ENCODE data around the gene NPAT.
"Not testable (repeated sequence)": the region's sequence is repeated elsewhere in the genome, so short reads cannot be mapped to it uniquely, and the experiment has no call there.

NPAT gene

DNA sequence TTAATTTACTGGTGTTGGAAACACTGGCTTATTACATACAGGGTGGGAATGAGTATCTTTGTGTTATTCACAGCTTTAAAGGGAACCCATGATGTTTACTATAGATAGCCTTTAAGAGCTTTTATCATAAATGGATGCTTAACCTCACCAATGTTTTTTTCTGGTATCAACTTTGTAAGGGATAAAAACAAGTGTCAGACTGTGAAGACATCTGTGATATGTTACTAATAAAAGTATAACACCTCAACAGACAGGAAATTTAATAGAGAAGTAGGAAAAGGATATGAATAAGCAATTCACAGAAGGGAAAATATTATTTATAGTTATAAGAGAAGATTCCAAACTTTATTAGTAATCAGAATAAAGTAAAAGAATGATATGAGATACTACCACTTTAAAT lies 54.8 kb downstream of the NPAT start:
- peaks cover 61% of the 10 kb centered on the region for H3K36me3 ChIP-seq (replicated peaks)
- no peaks in the 10 kb centered on the region for H3K27me3 ChIP-seq (ENCODE audit: low read depth)
- in situ Hi-C loops (cut with MboI; ENCODE audit: low sequenced_read_pairs): no loop called here
- H3K4me1 ChIP-seq: no peaks in the 10 kb centered on the region
- DNase-seq (ENCODE audit: low spot score in 2 of 2): no peak
- no peak overlapping the region for H3K4me3 ChIP-seq
- H3K9me3 ChIP-seq: no peaks in the 10 kb centered on the region

GRCh38 chr11:108162878-108163277 lies 59.6 kb downstream of the NPAT start:
- H3K27me3 ChIP-seq (ENCODE audit: low read depth); H3K4me3 ChIP-seq; in situ Hi-C loops (cut with MboI; ENCODE audit: low sequenced_read_pairs); H3K9me3 ChIP-seq; DNase-seq (ENCODE audit: low spot score in 2 of 2); H3K4me1 ChIP-seq: not testable (repeated sequence)
- H3K36me3 ChIP-seq (replicated peaks): peaks cover 68% of the 10 kb centered on the region

DNA sequence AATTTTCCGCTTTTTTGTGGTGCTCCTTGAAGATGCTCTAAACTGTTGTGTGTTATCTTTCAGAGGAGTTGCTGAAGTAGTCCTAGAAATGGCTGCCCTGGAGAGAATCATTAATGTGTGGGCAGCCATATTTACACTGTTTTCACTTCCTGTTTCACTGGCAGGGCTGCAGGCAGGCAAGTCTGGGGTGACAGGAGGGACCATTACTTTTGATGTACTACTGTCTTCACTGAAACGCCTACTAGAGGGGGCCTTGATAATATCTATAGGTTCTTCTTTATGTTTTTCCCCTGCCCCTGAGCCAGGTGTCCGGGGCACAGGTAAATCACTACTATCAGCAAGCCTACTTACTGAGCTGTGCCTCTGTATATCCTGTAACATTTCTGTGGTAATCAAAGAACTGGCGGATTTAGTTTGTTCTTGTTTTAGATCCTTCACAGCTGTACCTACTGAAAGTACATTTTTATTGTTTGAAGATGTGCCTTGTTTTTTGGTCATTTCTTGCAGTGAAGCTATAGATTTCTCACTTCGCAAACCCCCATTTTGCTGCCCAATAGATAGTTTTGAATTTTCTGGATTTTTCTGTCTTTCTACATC lies 61.4 kb downstream of the NPAT start:
- no peaks in the 10 kb centered on the region for H3K9me3 ChIP-seq
- no peak overlapping the region for H3K4me3 ChIP-seq
- H3K36me3 ChIP-seq (replicated peaks): peaks cover 61% of the 10 kb centered on the region
- no peak for DNase-seq (ENCODE audit: low spot score in 2 of 2)
- in situ Hi-C loops (cut with MboI; ENCODE audit: low sequenced_read_pairs): no loop called here
- no peaks in the 10 kb centered on the region for H3K27me3 ChIP-seq (ENCODE audit: low read depth)
- no peaks in the 10 kb centered on the region for H3K4me1 ChIP-seq

DNA sequence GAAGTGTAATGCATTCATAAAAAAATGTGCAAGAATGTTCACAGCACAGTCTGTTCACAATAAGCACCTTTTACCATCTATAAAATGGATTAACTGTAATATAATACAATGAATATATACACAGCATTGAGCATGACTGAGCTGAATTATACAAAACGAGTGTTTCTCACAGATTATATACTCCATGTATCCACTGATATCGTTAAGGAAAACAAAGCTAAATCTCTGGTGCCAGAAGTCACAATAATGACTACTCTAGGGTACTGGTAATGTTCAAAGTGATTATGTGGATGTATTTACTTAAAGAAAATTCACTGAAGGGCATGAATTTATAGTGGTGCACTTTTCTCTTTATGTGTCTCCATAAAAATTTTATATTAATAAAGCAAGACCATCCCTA lies 67.8 kb downstream of the NPAT start:
- H3K36me3 ChIP-seq (replicated peaks): peaks cover 49% of the 10 kb centered on the region
- H3K9me3 ChIP-seq: no peaks in the 10 kb centered on the region
- no peak for DNase-seq (ENCODE audit: low spot score in 2 of 2)
- no peaks in the 10 kb centered on the region for H3K4me1 ChIP-seq
- H3K4me3 ChIP-seq: no peak overlapping the region
- in situ Hi-C loops (cut with MboI; ENCODE audit: low sequenced_read_pairs): no loop called here
- H3K27me3 ChIP-seq (ENCODE audit: low read depth): no peaks in the 10 kb centered on the region

DNA sequence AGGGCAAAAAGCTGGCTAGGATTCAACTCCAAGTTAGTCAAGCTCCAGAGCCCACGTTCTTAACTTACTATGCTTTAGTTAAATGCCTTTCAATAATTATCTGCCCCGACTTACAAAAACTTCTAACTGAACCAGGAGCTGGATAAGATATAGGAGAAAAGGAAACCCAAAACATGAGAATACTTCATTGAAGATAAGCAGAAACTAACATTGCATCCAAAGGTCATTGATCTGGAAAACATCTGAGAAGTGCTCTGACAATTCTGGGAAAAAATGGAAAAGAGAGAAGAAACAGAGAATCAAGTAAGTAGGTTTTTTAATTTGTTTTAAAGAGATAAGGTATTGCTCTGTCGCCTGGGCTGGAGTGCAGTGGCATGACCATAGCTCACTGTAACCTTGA lies 73.9 kb downstream of the NPAT start:
- in situ Hi-C loops (cut with MboI; ENCODE audit: low sequenced_read_pairs): no loop called here
- no peak for DNase-seq (ENCODE audit: low spot score in 2 of 2)
- no peaks in the 10 kb centered on the region for H3K4me1 ChIP-seq
- peaks cover 79% of the 10 kb centered on the region for H3K36me3 ChIP-seq (replicated peaks)
- H3K27me3 ChIP-seq (ENCODE audit: low read depth): no peaks in the 10 kb centered on the region
- H3K4me3 ChIP-seq: no peak overlapping the region
- no peaks in the 10 kb centered on the region for H3K9me3 ChIP-seq

DNA sequence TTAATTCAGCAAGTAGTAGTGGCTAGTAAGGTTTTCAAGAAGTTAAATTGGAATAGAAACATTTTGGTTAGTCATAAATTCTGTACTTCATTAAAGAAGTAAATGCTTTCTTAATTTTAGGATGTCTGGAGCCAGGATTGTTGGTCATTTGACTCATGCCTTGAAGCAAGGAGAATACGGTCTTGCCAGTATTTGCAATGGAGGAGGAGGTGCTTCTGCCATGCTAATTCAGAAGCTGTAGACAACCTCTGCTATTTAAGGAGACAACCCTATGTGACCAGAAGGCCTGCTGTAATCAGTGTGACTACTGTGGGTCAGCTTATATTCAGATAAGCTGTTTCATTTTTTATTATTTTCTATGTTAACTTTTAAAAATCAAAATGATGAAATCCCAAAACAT lies 75.3 kb downstream of the NPAT start:
- Histone ChIP-seq H3K4me3 (no peak overlapping the region), H3K4me1 (no peaks in the 10 kb centered on the region), H3K9me3 (no peaks in the 10 kb centered on the region), H3K36me3 (replicated peaks) (peaks cover 88% of the 10 kb centered on the region), H3K27me3 (ENCODE audit: low read depth) (no peaks in the 10 kb centered on the region)
- no peak for DNase-seq (ENCODE audit: low spot score in 2 of 2)
- in situ Hi-C loops (cut with MboI; ENCODE audit: low sequenced_read_pairs): no loop called here

DNA sequence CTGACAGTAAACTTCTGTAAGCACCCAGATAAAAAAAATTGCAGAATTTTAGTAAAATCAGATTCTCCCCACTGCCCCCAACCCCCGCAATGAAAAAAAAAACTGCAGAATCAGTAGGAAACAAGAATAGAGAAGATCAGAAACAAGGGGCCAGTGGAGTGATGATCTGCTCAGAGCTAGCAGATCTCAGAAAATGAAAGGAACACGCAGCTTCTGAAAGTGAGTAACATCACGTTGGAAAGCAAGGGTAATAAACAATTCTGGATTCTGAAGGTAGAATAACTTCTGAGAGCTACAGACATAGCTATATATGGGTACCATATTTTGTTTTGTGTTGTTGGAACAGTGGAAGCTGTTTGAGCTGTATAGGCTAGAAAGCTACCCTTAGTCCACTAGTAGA lies 77.8 kb downstream of the NPAT start:
- no peak overlapping the region for H3K4me3 ChIP-seq
- no peaks in the 10 kb centered on the region for H3K9me3 ChIP-seq
- peaks cover 90% of the 10 kb centered on the region for H3K36me3 ChIP-seq (replicated peaks)
- no peak for DNase-seq (ENCODE audit: low spot score in 2 of 2)
- no peaks in the 10 kb centered on the region for H3K27me3 ChIP-seq (ENCODE audit: low read depth)
- in situ Hi-C loops (cut with MboI; ENCODE audit: low sequenced_read_pairs): no loop called here
- H3K4me1 ChIP-seq: no peaks in the 10 kb centered on the region

DNA sequence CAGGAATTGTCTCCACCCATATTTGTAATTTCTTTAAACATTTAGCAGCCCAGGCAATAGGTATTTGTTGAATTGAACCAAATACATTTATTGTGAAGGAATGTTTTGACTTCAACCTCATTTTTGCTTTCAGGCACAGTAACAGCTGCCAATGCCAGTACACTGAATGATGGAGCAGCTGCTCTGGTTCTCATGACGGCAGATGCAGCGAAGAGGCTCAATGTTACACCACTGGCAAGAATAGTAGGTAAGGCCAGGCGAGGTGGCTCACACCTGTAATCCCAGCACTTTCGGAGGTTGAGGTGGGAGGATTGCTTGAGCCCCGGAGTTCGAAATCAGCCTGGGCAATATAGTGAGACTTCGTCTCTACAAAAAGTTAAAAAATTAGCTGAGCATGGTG lies 80.1 kb downstream of the NPAT start:
- Histone ChIP-seq H3K27me3 (ENCODE audit: low read depth) (no peaks in the 10 kb centered on the region), H3K4me3 (no peak overlapping the region), H3K36me3 (replicated peaks) (peaks cover 81% of the 10 kb centered on the region), H3K4me1 (no peaks in the 10 kb centered on the region), H3K9me3 (no peaks in the 10 kb centered on the region)
- in situ Hi-C loops (cut with MboI; ENCODE audit: low sequenced_read_pairs): no loop called here
- no peak for DNase-seq (ENCODE audit: low spot score in 2 of 2)

- Histone ChIP-seq H3K4me1 (no peaks in the 10 kb centered on the region), H3K27me3 (ENCODE audit: low read depth) (no peaks in the 10 kb centered on the region), H3K36me3 (replicated peaks) (peaks cover 68% of the 10 kb centered on the region), H3K4me3 (no peak overlapping the region), H3K9me3 (no peaks in the 10 kb centered on the region)
- in situ Hi-C loops (cut with MboI; ENCODE audit: low sequenced_read_pairs): no loop called here
- no peak for DNase-seq (ENCODE audit: low spot score in 2 of 2)
Observed at GRCh38 chr11:108137212-108137611, 85.2 kb downstream of the NPAT start.

DNA sequence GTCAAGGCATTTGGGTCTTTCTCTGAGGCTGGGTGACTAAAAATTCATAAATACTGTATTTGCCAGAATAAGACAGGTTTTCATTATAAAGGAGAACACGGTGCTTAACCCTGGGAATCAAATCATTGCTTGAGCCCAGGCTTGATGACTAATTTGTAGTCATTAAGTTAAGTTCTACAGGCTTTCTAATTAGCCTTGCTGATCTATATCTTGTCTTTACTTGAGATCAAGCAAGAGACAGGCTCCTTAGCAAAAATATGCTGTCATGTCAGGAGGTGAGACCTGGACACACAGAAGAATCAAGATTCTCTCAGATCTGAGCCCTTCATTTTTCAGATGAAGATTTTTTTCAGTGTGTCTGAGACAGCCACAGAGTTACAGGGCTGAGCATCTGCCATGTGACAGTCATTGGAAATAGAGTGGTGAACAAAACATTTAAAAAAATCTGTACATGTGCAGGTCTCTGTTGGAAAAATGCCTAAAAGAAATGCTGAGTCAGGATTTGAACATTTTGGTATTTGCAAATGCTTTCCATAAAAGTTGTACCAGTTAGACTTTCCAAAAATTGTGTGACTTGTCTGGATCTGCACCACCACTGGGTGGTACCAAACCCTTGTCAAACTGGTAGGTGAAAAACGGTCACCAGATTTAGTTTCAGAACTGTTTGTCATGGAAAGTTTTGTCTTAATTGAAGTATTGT lies 86.4 kb downstream of the NPAT start:
- no peaks in the 10 kb centered on the region for H3K4me1 ChIP-seq
- DNase-seq (ENCODE audit: low spot score in 2 of 2): no peak
- H3K27me3 ChIP-seq (ENCODE audit: low read depth): no peaks in the 10 kb centered on the region
- no peak overlapping the region for H3K4me3 ChIP-seq
- peaks cover 64% of the 10 kb centered on the region for H3K36me3 ChIP-seq (replicated peaks)
- no peaks in the 10 kb centered on the region for H3K9me3 ChIP-seq
- in situ Hi-C loops (cut with MboI; ENCODE audit: low sequenced_read_pairs): no loop called here

DNA sequence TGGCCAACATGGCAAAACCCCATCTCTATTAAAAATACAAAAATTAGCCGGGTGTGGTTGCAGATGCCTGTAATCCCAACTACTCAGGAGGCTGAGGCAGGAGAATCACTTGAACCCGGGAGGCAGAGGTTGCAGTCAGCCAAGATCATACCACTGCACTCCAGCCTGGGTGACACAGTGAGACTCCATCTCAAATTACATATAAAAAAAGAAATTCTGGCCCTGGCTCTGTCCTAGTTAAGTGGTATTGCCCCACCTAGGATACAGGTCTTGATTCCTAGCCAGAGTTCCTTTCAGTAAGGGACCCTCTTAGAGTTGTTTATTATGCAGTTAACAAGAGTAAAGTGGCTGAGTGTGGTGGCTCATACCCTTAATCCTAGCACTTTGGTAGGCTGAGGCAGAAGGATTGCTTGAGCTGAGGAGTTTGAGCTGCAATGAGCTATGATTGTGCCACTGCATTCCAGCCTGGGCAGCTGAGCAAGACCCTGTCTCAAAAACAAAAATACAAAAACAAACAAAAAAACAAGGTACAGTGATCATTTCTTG lies 89.4 kb downstream of the NPAT start:
- H3K4me1 ChIP-seq; DNase-seq (ENCODE audit: low spot score in 2 of 2); H3K27me3 ChIP-seq (ENCODE audit: low read depth); H3K4me3 ChIP-seq; in situ Hi-C loops (cut with MboI; ENCODE audit: low sequenced_read_pairs); H3K9me3 ChIP-seq: not testable (repeated sequence)
- peaks cover 43% of the 10 kb centered on the region for H3K36me3 ChIP-seq (replicated peaks)

- DNase-seq (ENCODE audit: low spot score in 2 of 2): no peak
- no peak overlapping the region for H3K4me3 ChIP-seq
- H3K4me1 ChIP-seq: no peaks in the 10 kb centered on the region
- no peaks in the 10 kb centered on the region for H3K9me3 ChIP-seq
- in situ Hi-C loops (cut with MboI; ENCODE audit: low sequenced_read_pairs): no loop called here
- H3K27me3 ChIP-seq (ENCODE audit: low read depth): no peaks in the 10 kb centered on the region
- H3K36me3 ChIP-seq (replicated peaks): peaks cover 43% of the 10 kb centered on the region
Observed at GRCh38 chr11:108131993-108132392, 90.4 kb downstream of the NPAT start.

- in situ Hi-C loops (cut with MboI; ENCODE audit: low sequenced_read_pairs): loop anchor here (10.0 kb wide), 1 partner anchor 526 kb away; no protein-coding TSS in a partner anchor
- Histone ChIP-seq H3K9me3 (no peaks in the 10 kb centered on the region), H3K36me3 (replicated peaks) (peaks cover 25% of the 10 kb centered on the region), H3K4me3 (no peak overlapping the region), H3K4me1 (peaks cover under 1% of the 10 kb centered on the region; the same call in 1 of the 2 replicates), H3K27me3 (ENCODE audit: low read depth) (no peaks in the 10 kb centered on the region)
- no peak for DNase-seq (ENCODE audit: low spot score in 2 of 2)
Observed at GRCh38 chr11:108128772-108129171, 93.7 kb downstream of the NPAT start.

DNA sequence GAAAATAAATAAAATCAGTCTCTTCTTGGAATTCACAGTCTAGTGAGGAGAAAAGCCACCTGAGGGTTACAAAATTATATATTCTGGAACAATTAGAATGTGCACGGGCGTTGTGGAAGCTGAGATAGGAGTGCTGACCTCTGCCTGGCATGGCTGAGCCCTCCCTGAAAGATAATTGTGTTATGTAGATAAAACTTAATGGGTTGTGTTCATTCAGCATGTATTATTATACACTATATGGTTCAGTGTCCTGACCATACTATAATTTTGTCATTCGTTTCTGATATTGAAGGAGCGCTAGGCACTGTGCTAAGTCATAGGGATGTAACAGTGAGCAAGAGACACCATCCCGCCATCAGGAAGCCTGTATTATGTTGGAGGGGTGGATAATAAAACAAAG lies 97.3 kb downstream of the NPAT start:
- in situ Hi-C loops (cut with MboI; ENCODE audit: low sequenced_read_pairs): loop anchor here (10.0 kb wide), 1 partner anchor 530 kb away; no protein-coding TSS in a partner anchor
- Histone ChIP-seq H3K36me3 (replicated peaks) (peaks cover 10% of the 10 kb centered on the region), H3K27me3 (ENCODE audit: low read depth) (no peaks in the 10 kb centered on the region), H3K4me1 (peaks cover 10% of the 10 kb centered on the region), H3K9me3 (no peaks in the 10 kb centered on the region), H3K4me3 (no peak overlapping the region)
- DNase-seq (ENCODE audit: low spot score in 2 of 2): no peak

Measured in HAP-1 (cell line).